ENCODE data around the gene CCN5. TPM values are rescaled to one million over a fixed set of nuclear protein-coding genes. Genes with fewer than 3 reads are reported as not detected.

The CCN5 gene
- total and polyA plus RNA-seq, 2 of the 13 experiments (the other 11 are each of a cell fraction or from before 2014, with no cell fraction given) = 0.12 TPM; not detected in 1

- TF ChIP-seq HMG20A (CRISPR knock-in tag; IDR thresholded peaks at IDR 0.05; ENCODE audit: borderline replicate concordance) = peak; percentile 15; the same call in 1 of the 2 replicates
- TF ChIP-seq KLF9 (CRISPR knock-in tag; IDR thresholded peaks at IDR 0.05; ENCODE audit: low read depth) = peak; percentile 88; the same call in 1 of the 2 replicates
- no peak for TF ChIP-seq ZNF749 (CRISPR knock-in tag; IDR thresholded peaks at IDR 0.05; ENCODE audit: borderline replicate concordance)
- TF ChIP-seq FOXA3 (CRISPR knock-in tag; IDR thresholded peaks at IDR 0.05) = peak; percentile 55
- TF ChIP-seq, protein P1, sequence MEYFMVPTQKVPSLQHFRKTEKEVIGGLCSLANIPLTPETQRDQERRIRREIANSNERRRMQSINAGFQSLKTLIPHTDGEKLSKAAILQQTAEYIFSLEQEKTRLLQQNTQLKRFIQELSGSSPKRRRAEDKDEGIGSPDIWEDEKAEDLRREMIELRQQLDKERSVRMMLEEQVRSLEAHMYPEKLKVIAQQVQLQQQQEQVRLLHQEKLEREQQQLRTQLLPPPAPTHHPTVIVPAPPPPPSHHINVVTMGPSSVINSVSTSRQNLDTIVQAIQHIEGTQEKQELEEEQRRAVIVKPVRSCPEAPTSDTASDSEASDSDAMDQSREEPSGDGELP (IDR thresholded peaks at IDR 0.05; ENCODE audit: borderline replicate concordance, low read depth) = no peak
- TF ChIP-seq GABPB1 (CRISPR knock-in tag; IDR thresholded peaks at IDR 0.05) = peak; percentile 21; the same call in 1 of the 2 replicates
- TF ChIP-seq SAP130 (CRISPR knock-in tag; IDR thresholded peaks at IDR 0.05; ENCODE audit: low read depth) = peak; percentile 40; the same call in 1 of the 2 replicates
- TF ChIP-seq NRL (CRISPR knock-in tag; IDR thresholded peaks at IDR 0.05; ENCODE audit: borderline replicate concordance) = no peak; the same call in 1 of the 2 replicates
- TF ChIP-seq LCORL (IDR thresholded peaks at IDR 0.05) = no peak
- 0 out of 2 replicates have a peak, but pooled peaks have one; percentile 13 for TF ChIP-seq LCORL (CRISPR knock-in tag; IDR thresholded peaks at IDR 0.05)
- TF ChIP-seq ZNF501 (CRISPR knock-in tag; IDR thresholded peaks at IDR 0.05) = no peak
- no peak for TF ChIP-seq FOXP1 (IDR thresholded peaks at IDR 0.05)
- 0 out of 2 replicates have a peak, but pooled peaks have one; percentile 27 for TF ChIP-seq FOXP1 (CRISPR knock-in tag; IDR thresholded peaks at IDR 0.05)
- peak; percentile 34; the same call in 1 of the 2 replicates for TF ChIP-seq RXRA (CRISPR knock-in tag; IDR thresholded peaks at IDR 0.05)
- peak; percentile 89; the same call in 1 of the 2 replicates for TF ChIP-seq ZBTB7B (CRISPR knock-in tag; IDR thresholded peaks at IDR 0.05)
- TF ChIP-seq KDM1A (CRISPR knock-in tag; IDR thresholded peaks at IDR 0.05) = no peak
- peak; percentile 65; the same call in 1 of the 2 replicates for TF ChIP-seq MTF2 (CRISPR knock-in tag; IDR thresholded peaks at IDR 0.05; ENCODE audit: borderline replicate concordance)
Measured at GRCh38 chr20:44714701-44715498, at the start of gene CCN5 (continued).
